ENCODE data around the gene CLIC3.

The CLIC3 gene

GRCh38 chr9:136949239-136949816, 47.0 kb downstream of the CLIC3 start:
- DNase-seq: no peak

- DNase-seq: peak; percentile 81
Measured at GRCh38 chr9:136947955-136948510, 48.3 kb downstream of the CLIC3 start.

GRCh38 chr9:136947028-136947891, 49.1 kb downstream of the CLIC3 start:
- no peak for DNase-seq

GRCh38 chr9:136946228-136947027, 49.9 kb downstream of the CLIC3 start:
- no peak for DNase-seq

GRCh38 chr9:136945333-136946227, 50.8 kb downstream of the CLIC3 start:
- DNase-seq: no peak

All from islet precursor cell (in vitro differentiated cells).